Activated B cell treated with CpG ODN at 0.5 μM for 24 hours (primary cell): ENCODE data around the gene STKLD1. TPM values are rescaled to one million over a fixed set of nuclear protein-coding genes. Genes with fewer than 3 reads are reported as not detected.

Experiments
- ATAC-seq: fragments of 200-7000 bp; cut with Tn5 transposase; one replicate; pipeline ENCODE4 v1.10.0; 2021; ENCODE audit warnings: low read depth, mild to moderate bottlenecking, moderate library complexity
- CTCF ChIA-PET: fragments of 350-600 bp; sonication (Branson Sonifier 250); formaldehyde crosslinking; loops from one replicate; lab custom pipeline; 2021; ENCODE audit warnings: antibody characterized with exemption; lab: Charles Lee
- POLR2A ChIA-PET: fragments of 350-600 bp; sonication (Branson Sonifier 250); formaldehyde crosslinking; loops from one replicate; lab custom pipeline; 2021; ENCODE audit warnings: antibody characterized with exemption; lab: Charles Lee
- DNase-seq: peaks from one replicate; pipeline ENCODE4 v3.0.0; 2022
- H3K27ac Mint-ChIP-seq: one replicate; pipeline ENCODE4 v1.8.0; 2020; ENCODE audit warnings: mixed read lengths
- H3K27me3 Mint-ChIP-seq: one replicate; pipeline ENCODE4 v1.8.0; 2021; ENCODE audit warnings: mixed read lengths
- H3K36me3 Mint-ChIP-seq: one replicate; pipeline ENCODE4 v1.8.0; 2021; ENCODE audit warnings: low read depth, mixed read lengths
- H3K4me1 Mint-ChIP-seq: one replicate; pipeline ENCODE4 v1.8.0; 2021; ENCODE audit warnings: mixed read lengths
- H3K4me3 Mint-ChIP-seq: one replicate; pipeline ENCODE4 v1.8.0; 2020; ENCODE audit warnings: mild to moderate bottlenecking, mixed read lengths
- H3K9me3 Mint-ChIP-seq: one replicate; pipeline ENCODE4 v1.8.0; 2020; ENCODE audit warnings: mixed read lengths
- CTCF ChIP-seq: fragments of 200-600 bp; IDR thresholded peaks from one replicate; pipeline ENCODE4 v1.8.0; 2022; ENCODE audit warnings: antibody characterized with exemption, mild to moderate bottlenecking
- intact Hi-C: fragments of 100-400 bp; cut with micrococcal nuclease; formaldehyde crosslinking; loops from one replicate; pipeline ENCODE4 v1.15.1; 2024
- total RNA-seq: library from RNA; stranded (reverse); gene quantifications from 2 replicates; pipeline ENCODE4 v1.2.3, GENCODE V29; 2022

The STKLD1 gene
- total RNA-seq, 1 donor from 2014 or later = 0.44 TPM

DNA sequence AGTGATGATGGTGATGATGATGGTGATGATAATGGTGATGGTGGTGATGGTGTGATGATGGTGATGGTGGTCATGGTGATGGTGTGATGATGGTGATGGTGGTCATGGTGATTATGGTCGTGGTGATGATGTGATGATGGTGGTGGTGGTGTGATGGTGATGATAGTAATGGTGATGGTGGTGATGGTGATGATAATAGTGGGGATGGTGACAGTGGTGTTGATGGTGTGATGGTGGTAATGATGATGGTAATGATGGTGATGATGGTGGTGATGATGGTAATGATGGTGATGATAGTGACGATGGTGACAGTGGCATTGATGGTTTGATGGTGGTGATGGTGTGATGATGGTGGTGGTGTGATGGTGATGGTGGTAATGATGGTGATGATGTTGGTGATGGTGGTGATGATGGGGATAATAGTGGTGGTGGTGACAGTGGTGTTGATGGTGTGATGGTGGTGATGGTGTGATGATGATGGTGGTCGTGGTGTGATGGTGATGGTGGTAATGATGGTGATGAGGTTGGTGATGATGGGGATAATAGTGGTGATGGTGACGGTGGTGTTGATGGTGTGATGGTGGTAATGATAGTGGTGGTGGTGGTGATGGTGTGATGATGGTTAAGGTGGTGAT, 6.5 kb downstream of the STKLD1 start:
- TF ChIP-seq CTCF = no peak
- no peaks in the 10 kb centered on the region for H3K4me1 Mint-ChIP-seq
- intact Hi-C loops = no loop called here
- H3K27me3 Mint-ChIP-seq = no peaks in the 10 kb centered on the region
- H3K36me3 Mint-ChIP-seq = no peaks in the 10 kb centered on the region
- H3K4me3 Mint-ChIP-seq = no peak overlapping the region
- ChIA-PET CTCF (no interaction called here), POLR2A (no interaction called here)
- no peak overlapping the region for H3K27ac Mint-ChIP-seq
- no peak for ATAC-seq
- no peak for DNase-seq
- H3K9me3 Mint-ChIP-seq = no peaks in the 10 kb centered on the region

- no peak for DNase-seq
- TF ChIP-seq CTCF = no peak
- CTCF ChIA-PET = no interaction called here
- Mint-ChIP-seq H3K27ac (no peak overlapping the region), H3K4me1 (no peaks in the 10 kb centered on the region), H3K9me3 (no peaks in the 10 kb centered on the region), H3K4me3 (no peak overlapping the region), H3K27me3 (no peaks in the 10 kb centered on the region), H3K36me3 (no peaks in the 10 kb centered on the region)
- intact Hi-C loops = no loop called here
- POLR2A ChIA-PET = no interaction called here
- ATAC-seq = no peak
These were observed 7.3 kb downstream of the STKLD1 start for GRCh38 chr9:133383438-133383837.

GRCh38 chr9:133384736-133385321, 8.7 kb downstream of the STKLD1 start:
- POLR2A ChIA-PET = interaction anchor here (0.7 to 1.3 kb wide), 2 partner anchors 8 to 91 kb away, joined by 3 to 4 read pairs; partner anchors contain the start of gene STKLD1
- no peak overlapping the region for H3K4me3 Mint-ChIP-seq
- no peak for ATAC-seq
- no peak for TF ChIP-seq CTCF
- no peak for DNase-seq
- H3K36me3 Mint-ChIP-seq = no peaks in the 10 kb centered on the region
- H3K4me1 Mint-ChIP-seq = no peaks in the 10 kb centered on the region
- H3K27ac Mint-ChIP-seq = no peak overlapping the region
- no peaks in the 10 kb centered on the region for H3K9me3 Mint-ChIP-seq
- CTCF ChIA-PET = no interaction called here
- intact Hi-C loops = no loop called here
- H3K27me3 Mint-ChIP-seq = peaks cover 5% of the 10 kb centered on the region

- Mint-ChIP-seq H3K4me3 (no peak overlapping the region), H3K27ac (no peak overlapping the region), H3K36me3 (no peaks in the 10 kb centered on the region), H3K9me3 (no peaks in the 10 kb centered on the region), H3K4me1 (no peaks in the 10 kb centered on the region), H3K27me3 (peaks cover 9% of the 10 kb centered on the region)
- intact Hi-C loops = no loop called here
- no peak for TF ChIP-seq CTCF
- CTCF ChIA-PET = no interaction called here
- no peak for ATAC-seq
- no peak for DNase-seq
- POLR2A ChIA-PET = interaction anchor here (0.7 to 1.3 kb wide), 2 partner anchors 9 to 91 kb away, joined by 3 to 4 read pairs; partner anchors contain the start of gene STKLD1
These were observed 9.3 kb downstream of the STKLD1 start for GRCh38 chr9:133385452-133385851.

- CTCF ChIA-PET = no interaction called here
These were observed 10.2 kb downstream of the STKLD1 start for GRCh38 chr9:133386338-133386737.

More at GRCh38 chr9:133386338-133386737, 10.2 kb downstream of the STKLD1 start:
- no peaks in the 10 kb centered on the region for H3K4me1 Mint-ChIP-seq
- H3K9me3 Mint-ChIP-seq = no peaks in the 10 kb centered on the region
- no peak overlapping the region for H3K4me3 Mint-ChIP-seq
- no peak for DNase-seq
- POLR2A ChIA-PET = interaction anchor here (1.3 kb wide), 1 partner anchor 10 kb away, joined by 4 read pairs; the partner anchor contains the start of gene STKLD1
- intact Hi-C loops = no loop called here
- no peak for ATAC-seq
- no peak overlapping the region for H3K27ac Mint-ChIP-seq
- no peak for TF ChIP-seq CTCF
- no peaks in the 10 kb centered on the region for H3K36me3 Mint-ChIP-seq
- peaks cover 13% of the 10 kb centered on the region for H3K27me3 Mint-ChIP-seq
